WI38 (cell line): ENCODE measurements around the gene TM4SF18.

Experiments used
- H3K4me3 ChIP-seq: 2 replicates; pipeline ENCODE4 v1.5.1; 2011; ENCODE audit warnings: low read depth, mild to moderate bottlenecking, control low read depth, low read length
- CTCF ChIP-seq: IDR thresholded peaks from 2 replicates; pipeline ENCODE4 v1.5.1; 2012; ENCODE audit warnings: low read depth, mild to moderate bottlenecking, control low read depth, low read length

TM4SF18 gene

GRCh38 chr3:149321136-149321535 is 12.3 kb downstream of the TM4SF18 start:
- H3K4me3 ChIP-seq: no peak overlapping the region
- TF ChIP-seq CTCF: no peak

GRCh38 chr3:149319750-149320149 is 13.7 kb downstream of the TM4SF18 start:
- no peak for TF ChIP-seq CTCF
- H3K4me3 ChIP-seq: no peak overlapping the region

- H3K4me3 ChIP-seq: no peak overlapping the region
- TF ChIP-seq CTCF: no peak
Measured at GRCh38 chr3:149317072-149317471, 16.4 kb downstream of the TM4SF18 start.

- no peak for TF ChIP-seq CTCF
- no peak overlapping the region for H3K4me3 ChIP-seq
Measured at GRCh38 chr3:149316437-149316836, 17.0 kb downstream of the TM4SF18 start.

GRCh38 chr3:149315694-149316093 is 17.7 kb downstream of the TM4SF18 start:
- no peak for TF ChIP-seq CTCF
- H3K4me3 ChIP-seq: no peak overlapping the region

GRCh38 chr3:149314807-149315578 is 18.4 kb downstream of the TM4SF18 start:
- TF ChIP-seq CTCF: no peak
- H3K4me3 ChIP-seq: no peak overlapping the region

GRCh38 chr3:149313542-149313941 is 19.9 kb downstream of the TM4SF18 start:
- no peak for TF ChIP-seq CTCF
- no peak overlapping the region for H3K4me3 ChIP-seq
